Fibroblast of lung (primary cell): ENCODE results near the gene DNAAF1.

Experiments used
- EZH2 ChIP-seq: IDR thresholded peaks from 2 replicates; pipeline ENCODE4 v1.5.1; 2012; ENCODE audit warnings: low read length, control low read depth, mild to moderate bottlenecking; ENCODE audit errors: missing control alignments
- TF ChIP-seq, protein P1 (sequence below), 2 donors: IDR thresholded peaks in 1 of 2; conservative IDR thresholded peaks in 1 of 2; 1 replicate in 1 of 2; 2 replicates in 1 of 2; pipeline ENCODE4 v1.5.1; 2011 to 2012; ENCODE audit warnings: low read length in 2 of 2, control low read depth in 1 of 2, inconsistent platforms in 1 of 2, low read depth in 1 of 2, mild to moderate bottlenecking in 1 of 2

DNA sequence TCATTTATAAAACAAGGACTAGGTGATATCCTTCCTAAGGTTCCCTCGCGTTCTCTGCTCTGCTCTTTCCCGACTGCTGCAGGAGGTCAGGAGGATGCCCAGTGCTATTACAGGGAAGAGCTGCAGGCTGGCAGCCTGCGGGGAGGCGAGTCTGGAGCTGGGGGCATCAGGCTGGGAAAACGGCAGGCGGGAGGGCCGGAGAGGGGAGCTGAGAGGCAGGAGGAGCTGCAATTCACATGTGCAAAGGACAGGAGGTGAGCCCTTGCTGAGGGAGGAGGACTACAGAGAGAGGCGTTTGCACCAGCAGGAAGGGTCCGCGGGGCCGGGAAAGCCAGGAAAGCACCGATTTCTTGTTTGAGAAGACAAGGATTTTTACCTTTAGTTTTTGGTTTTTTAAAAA, 54.0 kb downstream of the DNAAF1 start:
- TF ChIP-seq, protein P1, sequence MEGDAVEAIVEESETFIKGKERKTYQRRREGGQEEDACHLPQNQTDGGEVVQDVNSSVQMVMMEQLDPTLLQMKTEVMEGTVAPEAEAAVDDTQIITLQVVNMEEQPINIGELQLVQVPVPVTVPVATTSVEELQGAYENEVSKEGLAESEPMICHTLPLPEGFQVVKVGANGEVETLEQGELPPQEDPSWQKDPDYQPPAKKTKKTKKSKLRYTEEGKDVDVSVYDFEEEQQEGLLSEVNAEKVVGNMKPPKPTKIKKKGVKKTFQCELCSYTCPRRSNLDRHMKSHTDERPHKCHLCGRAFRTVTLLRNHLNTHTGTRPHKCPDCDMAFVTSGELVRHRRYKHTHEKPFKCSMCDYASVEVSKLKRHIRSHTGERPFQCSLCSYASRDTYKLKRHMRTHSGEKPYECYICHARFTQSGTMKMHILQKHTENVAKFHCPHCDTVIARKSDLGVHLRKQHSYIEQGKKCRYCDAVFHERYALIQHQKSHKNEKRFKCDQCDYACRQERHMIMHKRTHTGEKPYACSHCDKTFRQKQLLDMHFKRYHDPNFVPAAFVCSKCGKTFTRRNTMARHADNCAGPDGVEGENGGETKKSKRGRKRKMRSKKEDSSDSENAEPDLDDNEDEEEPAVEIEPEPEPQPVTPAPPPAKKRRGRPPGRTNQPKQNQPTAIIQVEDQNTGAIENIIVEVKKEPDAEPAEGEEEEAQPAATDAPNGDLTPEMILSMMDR (conservative IDR thresholded peaks at IDR 0.05 in 1 of 2, IDR thresholded peaks at IDR 0.05 in 1 of 2; ENCODE audit: low read depth in 1 of 2, low read length in 2 of 2): no peak
- no peak for TF ChIP-seq EZH2
